ENCODE results near the gene MFSD12. TPM values are rescaled to one million over a fixed set of nuclear protein-coding genes. Genes with fewer than 3 reads are reported as not detected.

MFSD12 gene
- total and polyA plus RNA-seq, 2 experiments from 2014 or later = 35.3 to 91.1 TPM

DNA sequence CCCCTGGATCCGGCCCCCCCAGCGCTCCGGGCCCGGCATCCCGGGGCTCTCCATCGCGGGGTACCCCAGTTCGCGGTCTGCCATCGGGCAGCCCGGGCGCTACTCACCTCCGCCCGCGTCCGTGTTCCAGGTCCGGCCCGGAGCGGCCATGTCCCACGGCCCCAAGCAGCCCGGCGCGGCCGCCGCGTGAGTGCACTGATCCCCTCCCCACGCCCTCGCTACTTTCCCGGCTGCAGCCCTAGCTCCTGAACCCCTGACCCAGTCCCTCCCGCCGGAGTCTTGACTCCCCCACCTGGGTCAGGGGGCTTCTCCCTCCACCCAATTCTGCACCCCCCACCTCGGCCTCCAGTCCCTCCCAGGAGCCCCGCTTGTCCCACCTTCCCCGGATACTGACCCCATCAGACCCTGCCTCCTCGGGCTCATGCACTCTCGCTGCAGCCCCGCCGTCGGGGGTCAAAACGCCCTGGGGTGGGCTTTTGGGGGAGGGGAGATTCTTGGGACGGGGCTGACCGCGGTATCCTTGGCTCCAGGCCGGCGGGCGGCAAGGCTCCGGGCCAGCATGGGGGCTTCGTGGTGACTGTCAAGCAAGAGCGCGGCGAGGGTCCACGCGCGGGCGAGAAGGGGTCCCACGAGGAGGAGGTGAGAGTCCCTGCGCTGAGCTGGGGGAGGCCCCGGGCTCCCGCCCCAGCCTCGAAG lies 15.9 kb upstream of the MFSD12 start:
- H3K36me3 Mint-ChIP-seq (ENCODE audit: low read depth) = peaks cover 12% of the 10 kb centered on the region
- peaks cover 19% of the 10 kb centered on the region for H3K4me1 ChIP-seq (ENCODE audit: insufficient read depth)
- peaks cover 16% of the 10 kb centered on the region for H3K4me1 Mint-ChIP-seq
- peak overlapping the region; percentile 77 for H3K4me3 Mint-ChIP-seq
- peaks cover 6% of the 10 kb centered on the region for H4K20me1 ChIP-seq (replicated peaks; ENCODE audit: insufficient read depth)
- no peak overlapping the region for H3K27ac ChIP-seq (ENCODE audit: low read depth)
- no peaks in the 10 kb centered on the region for H3K36me3 ChIP-seq (ENCODE audit: insufficient read depth)
- H3K27me3 Mint-ChIP-seq (ENCODE audit: insufficient read depth, low read depth, poor library complexity) = peaks cover 28% of the 10 kb centered on the region
- no peaks in the 10 kb centered on the region for H3K79me2 ChIP-seq (replicated peaks; ENCODE audit: insufficient read depth)
- DNase-seq (ENCODE audit: low spot score) = peak; percentile 51
- peaks cover 11% of the 10 kb centered on the region for H3F3A ChIP-seq (replicated peaks; ENCODE audit: low read depth)
- ATAC-seq = peak; percentile 2
- peak overlapping the region; percentile 91 for H3K4me2 ChIP-seq
- H3K9me2 ChIP-seq (ENCODE audit: insufficient read depth) = no peaks in the 10 kb centered on the region
- no peaks in the 10 kb centered on the region for H3K27me3 ChIP-seq (ENCODE audit: insufficient read depth)
- peak overlapping the region; percentile 92 for H3K4me3 ChIP-seq
- no peak overlapping the region for H3K27ac Mint-ChIP-seq
- H3K9me3 Mint-ChIP-seq = no peaks in the 10 kb centered on the region
- TF ChIP-seq EZH2phosphoT487 (IDR thresholded peaks at IDR 0.05; ENCODE audit: unreplicated experiment) (no peak), ZNF114 (CRISPR knock-in tag; IDR thresholded peaks at IDR 0.05) (no peak), ZNF331 (CRISPR knock-in tag; IDR thresholded peaks at IDR 0.05; ENCODE audit: low read depth) (no peak), NANOG (IDR thresholded peaks at IDR 0.05; ENCODE audit: borderline replicate concordance) (no peak), STAT1 (IDR thresholded peaks at IDR 0.05; ENCODE audit: unreplicated experiment) (no peak), JUNB (IDR thresholded peaks at IDR 0.05; ENCODE audit: unreplicated experiment) (no peak)
- TF ChIP-seq, protein P1, sequence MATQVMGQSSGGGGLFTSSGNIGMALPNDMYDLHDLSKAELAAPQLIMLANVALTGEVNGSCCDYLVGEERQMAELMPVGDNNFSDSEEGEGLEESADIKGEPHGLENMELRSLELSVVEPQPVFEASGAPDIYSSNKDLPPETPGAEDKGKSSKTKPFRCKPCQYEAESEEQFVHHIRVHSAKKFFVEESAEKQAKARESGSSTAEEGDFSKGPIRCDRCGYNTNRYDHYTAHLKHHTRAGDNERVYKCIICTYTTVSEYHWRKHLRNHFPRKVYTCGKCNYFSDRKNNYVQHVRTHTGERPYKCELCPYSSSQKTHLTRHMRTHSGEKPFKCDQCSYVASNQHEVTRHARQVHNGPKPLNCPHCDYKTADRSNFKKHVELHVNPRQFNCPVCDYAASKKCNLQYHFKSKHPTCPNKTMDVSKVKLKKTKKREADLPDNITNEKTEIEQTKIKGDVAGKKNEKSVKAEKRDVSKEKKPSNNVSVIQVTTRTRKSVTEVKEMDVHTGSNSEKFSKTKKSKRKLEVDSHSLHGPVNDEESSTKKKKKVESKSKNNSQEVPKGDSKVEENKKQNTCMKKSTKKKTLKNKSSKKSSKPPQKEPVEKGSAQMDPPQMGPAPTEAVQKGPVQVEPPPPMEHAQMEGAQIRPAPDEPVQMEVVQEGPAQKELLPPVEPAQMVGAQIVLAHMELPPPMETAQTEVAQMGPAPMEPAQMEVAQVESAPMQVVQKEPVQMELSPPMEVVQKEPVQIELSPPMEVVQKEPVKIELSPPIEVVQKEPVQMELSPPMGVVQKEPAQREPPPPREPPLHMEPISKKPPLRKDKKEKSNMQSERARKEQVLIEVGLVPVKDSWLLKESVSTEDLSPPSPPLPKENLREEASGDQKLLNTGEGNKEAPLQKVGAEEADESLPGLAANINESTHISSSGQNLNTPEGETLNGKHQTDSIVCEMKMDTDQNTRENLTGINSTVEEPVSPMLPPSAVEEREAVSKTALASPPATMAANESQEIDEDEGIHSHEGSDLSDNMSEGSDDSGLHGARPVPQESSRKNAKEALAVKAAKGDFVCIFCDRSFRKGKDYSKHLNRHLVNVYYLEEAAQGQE (IDR thresholded peaks at IDR 0.05; ENCODE audit: unreplicated experiment) = no peak
- TF ChIP-seq, protein P2, sequence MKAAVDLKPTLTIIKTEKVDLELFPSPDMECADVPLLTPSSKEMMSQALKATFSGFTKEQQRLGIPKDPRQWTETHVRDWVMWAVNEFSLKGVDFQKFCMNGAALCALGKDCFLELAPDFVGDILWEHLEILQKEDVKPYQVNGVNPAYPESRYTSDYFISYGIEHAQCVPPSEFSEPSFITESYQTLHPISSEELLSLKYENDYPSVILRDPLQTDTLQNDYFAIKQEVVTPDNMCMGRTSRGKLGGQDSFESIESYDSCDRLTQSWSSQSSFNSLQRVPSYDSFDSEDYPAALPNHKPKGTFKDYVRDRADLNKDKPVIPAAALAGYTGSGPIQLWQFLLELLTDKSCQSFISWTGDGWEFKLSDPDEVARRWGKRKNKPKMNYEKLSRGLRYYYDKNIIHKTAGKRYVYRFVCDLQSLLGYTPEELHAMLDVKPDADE (IDR thresholded peaks at IDR 0.05) = no peak
- TF ChIP-seq, protein P3, sequence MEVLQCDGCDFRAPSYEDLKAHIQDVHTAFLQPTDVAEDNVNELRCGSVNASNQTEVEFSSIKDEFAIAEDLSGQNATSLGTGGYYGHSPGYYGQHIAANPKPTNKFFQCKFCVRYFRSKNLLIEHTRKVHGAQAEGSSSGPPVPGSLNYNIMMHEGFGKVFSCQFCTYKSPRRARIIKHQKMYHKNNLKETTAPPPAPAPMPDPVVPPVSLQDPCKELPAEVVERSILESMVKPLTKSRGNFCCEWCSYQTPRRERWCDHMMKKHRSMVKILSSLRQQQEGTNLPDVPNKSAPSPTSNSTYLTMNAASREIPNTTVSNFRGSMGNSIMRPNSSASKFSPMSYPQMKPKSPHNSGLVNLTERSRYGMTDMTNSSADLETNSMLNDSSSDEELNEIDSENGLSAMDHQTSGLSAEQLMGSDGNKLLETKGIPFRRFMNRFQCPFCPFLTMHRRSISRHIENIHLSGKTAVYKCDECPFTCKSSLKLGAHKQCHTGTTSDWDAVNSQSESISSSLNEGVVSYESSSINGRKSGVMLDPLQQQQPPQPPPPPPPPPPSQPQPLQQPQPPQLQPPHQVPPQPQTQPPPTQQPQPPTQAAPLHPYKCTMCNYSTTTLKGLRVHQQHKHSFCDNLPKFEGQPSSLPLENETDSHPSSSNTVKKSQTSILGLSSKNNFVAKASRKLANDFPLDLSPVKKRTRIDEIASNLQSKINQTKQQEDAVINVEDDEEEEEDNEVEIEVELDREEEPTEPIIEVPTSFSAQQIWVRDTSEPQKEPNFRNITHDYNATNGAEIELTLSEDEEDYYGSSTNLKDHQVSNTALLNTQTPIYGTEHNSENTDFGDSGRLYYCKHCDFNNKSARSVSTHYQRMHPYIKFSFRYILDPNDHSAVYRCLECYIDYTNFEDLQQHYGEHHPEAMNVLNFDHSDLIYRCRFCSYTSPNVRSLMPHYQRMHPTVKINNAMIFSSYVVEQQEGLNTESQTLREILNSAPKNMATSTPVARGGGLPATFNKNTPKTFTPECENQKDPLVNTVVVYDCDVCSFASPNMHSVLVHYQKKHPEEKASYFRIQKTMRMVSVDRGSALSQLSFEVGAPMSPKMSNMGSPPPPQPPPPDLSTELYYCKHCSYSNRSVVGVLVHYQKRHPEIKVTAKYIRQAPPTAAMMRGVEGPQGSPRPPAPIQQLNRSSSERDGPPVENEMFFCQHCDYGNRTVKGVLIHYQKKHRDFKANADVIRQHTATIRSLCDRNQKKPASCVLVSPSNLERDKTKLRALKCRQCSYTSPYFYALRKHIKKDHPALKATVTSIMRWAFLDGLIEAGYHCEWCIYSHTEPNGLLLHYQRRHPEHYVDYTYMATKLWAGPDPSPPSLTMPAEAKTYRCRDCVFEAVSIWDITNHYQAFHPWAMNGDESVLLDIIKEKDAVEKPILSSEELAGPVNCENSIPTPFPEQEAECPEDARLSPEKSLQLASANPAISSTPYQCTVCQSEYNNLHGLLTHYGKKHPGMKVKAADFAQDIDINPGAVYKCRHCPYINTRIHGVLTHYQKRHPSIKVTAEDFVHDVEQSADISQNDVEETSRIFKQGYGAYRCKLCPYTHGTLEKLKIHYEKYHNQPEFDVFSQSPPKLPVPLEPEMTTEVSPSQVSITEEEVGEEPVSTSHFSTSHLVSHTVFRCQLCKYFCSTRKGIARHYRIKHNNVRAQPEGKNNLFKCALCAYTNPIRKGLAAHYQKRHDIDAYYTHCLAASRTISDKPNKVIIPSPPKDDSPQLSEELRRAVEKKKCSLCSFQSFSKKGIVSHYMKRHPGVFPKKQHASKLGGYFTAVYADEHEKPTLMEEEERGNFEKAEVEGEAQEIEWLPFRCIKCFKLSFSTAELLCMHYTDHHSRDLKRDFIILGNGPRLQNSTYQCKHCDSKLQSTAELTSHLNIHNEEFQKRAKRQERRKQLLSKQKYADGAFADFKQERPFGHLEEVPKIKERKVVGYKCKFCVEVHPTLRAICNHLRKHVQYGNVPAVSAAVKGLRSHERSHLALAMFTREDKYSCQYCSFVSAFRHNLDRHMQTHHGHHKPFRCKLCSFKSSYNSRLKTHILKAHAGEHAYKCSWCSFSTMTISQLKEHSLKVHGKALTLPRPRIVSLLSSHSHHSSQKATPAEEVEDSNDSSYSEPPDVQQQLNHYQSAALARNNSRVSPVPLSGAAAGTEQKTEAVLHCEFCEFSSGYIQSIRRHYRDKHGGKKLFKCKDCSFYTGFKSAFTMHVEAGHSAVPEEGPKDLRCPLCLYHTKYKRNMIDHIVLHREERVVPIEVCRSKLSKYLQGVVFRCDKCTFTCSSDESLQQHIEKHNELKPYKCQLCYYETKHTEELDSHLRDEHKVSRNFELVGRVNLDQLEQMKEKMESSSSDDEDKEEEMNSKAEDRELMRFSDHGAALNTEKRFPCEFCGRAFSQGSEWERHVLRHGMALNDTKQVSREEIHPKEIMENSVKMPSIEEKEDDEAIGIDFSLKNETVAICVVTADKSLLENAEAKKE (CRISPR knock-in tag; IDR thresholded peaks at IDR 0.05) = no peak
- 0 out of 2 replicates have a peak overlapping the region, but pooled peaks have one; percentile 7 for H2AFZ ChIP-seq

Data from GM23338 (cell line).